Epithelial cell of esophagus (primary cell): ENCODE measurements around the gene SLC4A2.
A peak's percentile ranks its signal among the peaks of the same experiment; 100 is the strongest.

ENCODE experiments used
- DNase-seq: peaks from one replicate; pipeline ENCODE4 v3.0.0; 2010; ENCODE audit warnings: low read depth
- H3K4me3 ChIP-seq: 2 replicates; pipeline ENCODE4 v1.5.1; 2011; ENCODE audit warnings: mild to moderate bottlenecking, low read length, control low read depth
- CTCF ChIP-seq: IDR thresholded peaks from 2 replicates; pipeline ENCODE4 v1.5.1; 2011; ENCODE audit warnings: low read depth, mild to moderate bottlenecking, low read length, control low read depth, inconsistent platforms; ENCODE audit not compliant: insufficient read depth; ENCODE audit errors: missing control alignments

Gene SLC4A2

GRCh38 chr7:151109094-151110048 is 50.0 kb downstream of the SLC4A2 start:
- no peak for TF ChIP-seq CTCF
- no peak overlapping the region for H3K4me3 ChIP-seq
- DNase-seq: no peak

GRCh38 chr7:151110236-151110940 is 51.0 kb downstream of the SLC4A2 start:
- DNase-seq: no peak
- H3K4me3 ChIP-seq: no peak overlapping the region
- TF ChIP-seq CTCF: no peak

GRCh38 chr7:151110941-151111645 is 51.7 kb downstream of the SLC4A2 start:
- H3K4me3 ChIP-seq: no peak overlapping the region
- DNase-seq: peak; percentile 80
- TF ChIP-seq CTCF: peak; percentile 86

- DNase-seq: peak; percentile 96
- H3K4me3 ChIP-seq: peak overlapping the region; percentile 30
- TF ChIP-seq CTCF: peak; percentile 39
These were observed 54.2 kb downstream of the SLC4A2 start for GRCh38 chr7:151113344-151114150.

- peak; percentile 93 for DNase-seq
- TF ChIP-seq CTCF: no peak
- H3K4me3 ChIP-seq: peak overlapping the region; percentile 30
These were observed 55.0 kb downstream of the SLC4A2 start for GRCh38 chr7:151114151-151115090.
